ENCODE measurements around the gene GNG4.
"Not testable (repeated sequence)": the region's sequence is repeated elsewhere in the genome, so short reads cannot be mapped to it uniquely, and the experiment has no call there.

Gene GNG4

DNA sequence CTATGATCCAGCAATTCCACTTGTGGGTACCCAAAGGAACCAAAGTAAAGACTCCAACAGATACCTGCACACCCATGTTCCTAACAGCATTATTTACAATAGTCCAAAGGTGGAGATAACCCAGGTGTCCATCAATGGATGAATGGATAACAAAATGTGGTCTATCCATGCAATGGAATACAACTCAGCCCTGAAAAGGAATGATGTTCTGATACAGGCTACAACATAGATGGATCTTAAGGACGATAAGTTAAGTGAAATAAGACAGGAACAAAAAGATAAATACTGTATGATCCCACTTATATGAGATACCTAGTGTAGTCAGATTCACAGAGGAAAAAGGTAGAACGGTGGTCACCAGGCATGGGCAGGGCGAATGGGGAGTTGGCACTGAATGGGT lies 69.7 kb downstream of the GNG4 start:
- DNase-seq, result no peak

DNA sequence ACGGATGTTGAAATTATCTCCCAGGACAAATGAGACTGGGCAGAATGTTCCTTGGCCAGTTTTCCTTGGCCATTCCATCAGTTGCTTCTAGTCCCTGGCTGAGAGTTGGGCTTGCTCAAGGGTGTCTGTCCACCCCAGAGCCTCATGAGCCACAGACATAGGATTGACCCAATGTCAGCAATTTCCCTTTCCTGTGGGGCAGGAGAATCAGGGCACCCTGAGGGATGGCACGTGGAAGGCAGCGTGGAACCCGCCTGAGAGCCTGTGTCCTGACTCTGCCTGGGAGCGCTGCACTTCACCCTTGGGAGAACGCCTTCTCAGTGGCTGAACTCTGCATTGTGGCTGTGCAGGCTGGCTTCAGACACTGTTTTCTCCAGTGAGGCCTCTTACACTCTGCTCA lies 74.0 kb downstream of the GNG4 start:
- DNase-seq, result no peak

GRCh38 chr1:235573880-235574279 lies 75.7 kb downstream of the GNG4 start:
- no peak for DNase-seq

DNA sequence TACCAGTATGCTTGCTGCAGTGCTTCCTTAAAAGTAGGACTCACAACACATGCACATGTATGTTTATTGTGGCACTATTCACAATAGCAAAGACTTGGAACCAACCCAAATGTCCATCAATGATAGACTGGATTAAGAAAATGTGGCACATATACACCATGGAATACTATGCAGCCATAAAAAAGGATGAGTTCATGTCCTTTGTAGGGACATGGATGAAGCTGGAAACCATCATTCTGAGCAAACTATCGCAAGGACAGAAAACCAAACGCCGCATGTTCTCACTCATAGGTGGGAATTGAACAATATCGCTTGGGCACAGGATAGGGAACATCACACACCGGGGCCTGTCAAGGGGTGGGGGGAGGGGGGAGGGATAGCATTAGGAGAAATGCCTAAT lies 76.6 kb downstream of the GNG4 start:
- DNase-seq, result not testable (repeated sequence)

- DNase-seq, result no peak
Measured at GRCh38 chr1:235571482-235571881, 78.1 kb downstream of the GNG4 start.

GRCh38 chr1:235567812-235568503 lies 81.6 kb downstream of the GNG4 start:
- peak; percentile 18 for DNase-seq

DNA sequence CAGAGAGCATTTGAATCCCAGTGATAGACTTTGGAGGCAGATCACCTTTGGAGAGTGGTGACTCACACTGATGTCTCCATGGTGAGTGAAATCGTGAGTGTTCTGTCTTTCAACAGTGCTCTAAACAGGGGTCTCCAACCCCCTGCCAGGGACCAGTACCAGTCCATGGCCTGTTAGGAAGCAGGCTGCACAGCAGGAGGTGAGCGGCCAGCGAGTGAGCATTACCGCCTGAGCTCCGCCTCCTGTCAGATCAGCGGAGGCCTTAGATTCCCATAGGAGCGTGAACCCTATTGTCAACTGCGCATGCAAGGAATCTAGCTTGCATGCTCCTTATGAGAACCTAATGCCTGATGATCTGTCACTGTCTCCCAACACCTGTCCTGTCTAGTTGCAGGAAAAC lies 83.5 kb downstream of the GNG4 start:
- no peak for DNase-seq

- DNase-seq, result no peak
Measured at GRCh38 chr1:235563513-235564061, 86.0 kb downstream of the GNG4 start.

DNA sequence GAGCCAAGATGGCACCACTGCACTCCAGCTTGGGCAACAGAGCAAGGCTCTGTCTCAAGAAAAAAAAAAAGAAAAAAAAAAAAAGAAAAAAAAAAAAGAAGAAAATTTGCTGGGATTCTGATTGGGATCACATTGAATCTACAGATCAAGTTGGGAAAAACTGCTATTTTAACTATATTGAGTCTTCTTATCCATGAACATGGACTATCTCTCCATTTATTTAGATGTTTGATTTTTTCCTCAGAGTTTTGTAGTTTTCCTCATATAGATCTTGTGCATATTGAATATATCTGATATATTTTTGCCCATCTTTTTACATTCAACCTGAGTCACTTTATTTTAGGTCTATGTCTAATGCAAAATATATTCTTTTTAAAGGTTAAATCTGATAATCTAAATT lies 87.0 kb downstream of the GNG4 start:
- DNase-seq, result no peak

DNA sequence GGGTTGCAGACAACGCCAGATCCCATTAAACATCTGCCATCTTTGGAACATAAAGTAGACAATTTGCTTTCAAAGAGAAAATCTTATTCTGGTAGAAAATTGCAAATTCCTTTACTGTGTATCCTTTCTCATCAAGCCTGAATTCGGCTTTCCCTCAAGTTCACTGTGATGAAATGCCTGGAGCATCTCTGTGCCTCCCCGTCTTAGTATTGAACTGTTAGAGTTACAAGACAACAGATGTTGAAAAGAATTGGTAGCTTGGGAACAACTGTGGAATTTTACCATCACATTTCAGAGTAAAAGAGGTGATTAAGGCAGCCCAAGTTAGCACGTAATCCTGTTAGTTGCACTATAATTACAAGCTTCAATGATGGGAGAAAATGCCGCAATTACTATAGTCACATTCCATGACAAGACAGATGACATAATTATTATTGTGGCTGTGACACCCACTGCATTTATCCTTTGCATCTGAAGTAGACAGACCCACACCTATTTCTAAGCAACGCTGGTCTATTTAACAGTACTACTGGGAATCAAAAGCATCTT lies 90.9 kb downstream of the GNG4 start:
- DNase-seq, result no peak

- no peak for DNase-seq
Measured at GRCh38 chr1:235557495-235557894, 92.1 kb downstream of the GNG4 start.

GRCh38 chr1:235556807-235557206 lies 92.8 kb downstream of the GNG4 start:
- no peak for DNase-seq

- no peak for DNase-seq
Measured at GRCh38 chr1:235553112-235553551, 96.5 kb downstream of the GNG4 start.

DNA sequence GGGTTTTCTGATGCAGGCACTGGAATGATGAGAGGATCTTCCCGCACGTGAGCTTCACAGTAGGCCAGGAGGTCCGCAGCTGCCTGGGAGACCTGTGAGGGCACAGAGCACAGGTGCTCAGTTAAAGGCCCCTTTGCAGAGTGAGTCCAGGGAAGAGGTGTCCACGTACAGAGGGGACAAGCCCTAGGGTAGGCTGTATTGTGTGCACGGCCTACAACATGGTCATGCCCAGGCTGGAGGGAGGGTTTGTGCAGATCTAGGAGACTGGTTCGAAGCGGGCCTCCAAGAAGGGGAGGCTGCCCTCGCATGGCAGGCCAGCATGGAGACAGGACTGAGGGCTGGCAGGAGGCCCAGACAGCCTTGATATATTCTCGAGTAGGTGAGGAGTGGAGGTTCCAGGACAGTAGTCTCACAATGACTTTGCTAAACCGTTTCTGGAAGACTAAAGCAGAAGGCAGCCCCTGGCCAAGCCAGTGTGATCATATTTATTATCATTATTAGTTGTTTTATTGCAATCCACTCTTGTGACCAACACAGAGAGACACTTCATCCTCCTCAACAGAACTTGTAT lies 97.4 kb downstream of the GNG4 start:
- DNase-seq, result no peak

DNA sequence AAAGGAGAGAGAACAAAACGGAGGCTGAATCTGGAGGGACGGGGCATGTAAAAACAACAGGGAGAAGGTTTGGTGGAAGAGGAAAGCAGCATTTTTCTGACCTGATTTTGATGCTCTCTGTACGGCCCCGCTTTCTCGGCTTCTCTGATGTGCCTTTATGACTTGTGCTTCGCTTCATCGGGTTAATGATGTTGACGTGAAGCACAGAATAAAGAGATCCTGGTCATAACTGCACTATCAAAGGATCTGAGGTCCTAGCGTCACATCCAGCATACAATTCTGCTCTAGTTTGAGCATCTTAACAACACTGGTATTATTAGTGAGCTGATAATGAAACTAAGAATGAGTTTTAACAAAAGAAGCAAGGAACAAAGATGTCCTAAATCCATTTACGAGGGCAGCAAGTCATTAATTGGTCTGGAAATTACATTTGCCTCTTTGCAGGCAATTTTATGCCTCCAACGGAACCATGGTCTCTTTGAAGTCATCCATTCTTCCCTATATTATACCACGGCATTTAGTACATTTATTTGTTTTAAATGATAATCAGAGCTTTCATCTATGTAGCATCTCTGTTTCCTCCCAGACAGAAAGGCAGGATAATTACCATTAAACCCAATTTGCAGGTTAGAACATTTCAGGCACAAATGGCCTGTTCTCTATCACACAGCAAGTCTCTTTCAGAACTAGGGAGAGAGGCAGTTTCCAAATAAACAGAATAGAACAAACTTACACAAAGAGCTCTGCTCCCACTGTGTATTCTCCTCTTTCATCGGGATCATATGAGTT lies 100.0 kb downstream of the GNG4 start:
- DNase-seq, result no peak

DNA sequence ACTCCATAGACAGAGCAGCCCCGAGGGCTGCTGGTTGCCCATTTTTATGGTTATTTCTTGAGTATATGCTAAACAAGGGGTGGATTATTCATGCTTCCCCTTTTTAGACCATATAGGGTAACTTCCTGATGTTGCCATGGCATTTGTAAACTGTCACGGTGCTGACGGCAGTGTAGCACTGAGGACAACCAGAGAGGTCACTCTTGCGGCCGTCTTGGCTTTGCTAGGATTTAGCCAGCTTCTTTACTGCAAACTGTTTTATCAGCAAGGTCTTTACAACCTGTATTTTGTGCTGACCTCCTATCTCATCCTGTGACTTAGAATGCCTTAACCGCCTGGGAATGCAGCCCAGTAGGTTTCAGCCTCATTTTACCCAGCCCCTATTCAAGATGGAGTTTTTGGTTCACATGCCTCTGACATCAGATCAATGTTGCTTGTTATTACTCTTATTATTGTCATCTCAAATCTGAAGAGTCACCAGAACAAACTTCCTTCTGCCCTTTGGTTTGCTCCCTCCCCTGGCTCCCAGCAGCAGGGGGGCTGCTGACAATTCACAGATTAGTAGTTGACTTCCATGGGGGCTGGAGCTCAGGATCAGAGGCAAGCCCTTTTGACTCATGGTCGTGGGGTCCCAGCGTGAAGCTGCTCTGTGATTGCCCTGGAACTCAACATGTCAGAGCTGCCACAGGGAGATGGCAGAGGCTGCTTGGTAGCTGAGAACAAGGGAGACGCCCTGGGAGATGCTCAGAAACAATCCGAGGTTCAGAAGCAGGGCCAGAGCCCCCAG lies 103.0 kb downstream of the GNG4 start:
- not testable (repeated sequence) for DNase-seq

DNA sequence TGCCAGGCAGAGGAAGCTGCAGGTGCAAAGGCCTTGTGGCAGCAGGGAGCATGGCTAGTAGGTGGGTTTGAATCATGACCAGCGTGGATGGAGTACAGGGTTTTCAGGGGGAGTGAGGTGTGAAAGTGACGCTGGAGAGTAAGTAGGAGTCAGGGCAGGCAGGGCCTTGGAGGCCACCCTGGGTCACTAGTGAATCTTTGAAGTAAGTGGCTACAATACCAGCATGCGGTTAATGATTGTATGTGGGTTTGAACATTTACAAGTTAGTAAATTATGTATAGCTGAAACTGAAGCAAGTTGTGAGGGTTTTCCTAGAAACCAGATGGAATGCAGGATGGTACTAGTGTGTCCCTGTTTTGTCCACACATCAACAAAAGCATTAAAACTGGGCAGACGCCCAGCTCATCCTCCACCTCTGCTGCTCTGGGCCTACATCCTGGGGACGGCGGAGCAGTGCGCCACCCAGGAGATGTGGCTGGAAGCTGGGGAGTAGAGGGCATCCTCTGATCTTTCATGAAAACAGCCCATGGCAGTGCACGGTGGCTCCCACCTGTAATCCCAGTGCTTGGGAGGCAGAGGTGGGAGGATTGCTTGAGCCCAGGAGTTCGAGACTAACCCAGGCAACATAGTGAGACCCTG lies 104.2 kb downstream of the GNG4 start:
- no peak for DNase-seq

- DNase-seq, result not testable (repeated sequence)
Measured at GRCh38 chr1:235542845-235543244, 106.7 kb downstream of the GNG4 start.

- no peak for DNase-seq
Measured at GRCh38 chr1:235533476-235534168, 116.0 kb downstream of the GNG4 start.

DNA sequence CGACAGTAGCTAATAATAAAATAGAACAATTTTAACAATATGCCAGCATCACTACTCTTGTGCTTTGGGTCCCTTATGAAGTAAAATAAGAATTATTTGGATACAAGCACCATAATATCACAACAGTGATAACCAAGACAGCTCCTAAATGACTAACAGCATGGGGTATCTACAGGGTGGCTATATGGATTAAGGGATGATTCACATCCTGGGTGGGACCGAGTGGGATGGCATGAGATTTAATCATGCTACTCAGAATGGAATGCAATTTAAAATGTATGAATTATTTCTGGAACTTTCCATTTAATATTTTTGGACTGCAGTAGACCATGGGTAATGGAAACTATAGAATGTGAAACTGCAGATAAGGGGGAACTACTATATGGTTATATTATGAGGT lies 117.2 kb downstream of the GNG4 start:
- DNase-seq, result no peak

DNA sequence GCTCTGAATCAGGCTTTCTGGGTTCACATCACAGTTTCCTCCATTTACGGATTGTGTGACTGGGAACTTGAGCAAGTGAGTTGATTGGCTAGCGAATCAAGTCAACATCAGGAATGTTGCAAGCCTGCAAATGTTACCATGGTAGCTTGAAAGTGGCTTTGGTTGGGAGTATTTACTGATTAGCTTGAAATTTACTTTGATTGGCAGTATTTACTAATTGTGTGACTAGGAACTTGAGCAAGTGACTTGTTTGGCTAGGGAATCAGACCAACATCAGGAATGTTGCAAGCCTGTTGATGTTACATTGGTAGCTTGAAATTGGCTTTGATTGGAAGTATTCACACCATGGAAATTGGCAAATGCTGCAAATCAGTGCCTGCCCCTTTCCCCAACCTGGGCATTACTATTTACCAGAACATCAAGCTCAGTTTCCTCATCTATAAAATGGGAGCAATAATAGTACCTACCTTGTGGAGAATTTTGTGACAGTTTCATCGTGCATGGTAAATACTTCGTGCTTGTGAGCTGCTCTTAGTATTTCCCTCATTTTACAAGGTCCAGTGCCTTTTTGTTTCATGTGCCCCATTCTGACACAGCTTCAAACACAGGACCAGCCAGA lies 122.3 kb downstream of the GNG4 start:
- no peak for DNase-seq
